Measurements from ENCODE around the gene ACAT2. TPM values are rescaled to one million over a fixed set of nuclear protein-coding genes. Genes with fewer than 3 reads are reported as not detected.
"Not testable (repeated sequence)": the region's sequence is repeated elsewhere in the genome, so short reads cannot be mapped to it uniquely, and the experiment has no call there.

ACAT2 gene
- polyA plus RNA-seq, 4 donors = 33.7 to 56.3 (median 44.9) TPM

GRCh38 chr6:159729598-159730331 lies 32.1 kb upstream of the ACAT2 start:
- DNase-seq (ENCODE audit: low read depth in 4 of 4, low spot score in 3 of 4) = no peak

GRCh38 chr6:159730332-159730676 lies 31.5 kb upstream of the ACAT2 start:
- DNase-seq (ENCODE audit: low read depth in 4 of 4, low spot score in 3 of 4) = no peak

- not testable (repeated sequence) for DNase-seq (ENCODE audit: low read depth in 4 of 4, low spot score in 3 of 4)
Observed at GRCh38 chr6:159732550-159732949, 29.3 kb upstream of the ACAT2 start.

GRCh38 chr6:159733395-159733794 lies 28.4 kb upstream of the ACAT2 start:
- DNase-seq (ENCODE audit: low read depth in 4 of 4, low spot score in 3 of 4) = not testable (repeated sequence)

GRCh38 chr6:159736908-159737307 lies 24.9 kb upstream of the ACAT2 start:
- DNase-seq (ENCODE audit: low read depth in 4 of 4, low spot score in 3 of 4) = no peak

GRCh38 chr6:159739341-159739740 lies 22.5 kb upstream of the ACAT2 start:
- DNase-seq (ENCODE audit: low read depth in 4 of 4, low spot score in 3 of 4) = no peak

- DNase-seq (ENCODE audit: low read depth in 4 of 4, low spot score in 3 of 4) = no peak
Observed at GRCh38 chr6:159742165-159742564, 19.7 kb upstream of the ACAT2 start.

- no peak for DNase-seq (ENCODE audit: low read depth in 4 of 4, low spot score in 3 of 4)
Observed at GRCh38 chr6:159745081-159745480, 16.8 kb upstream of the ACAT2 start.

GRCh38 chr6:159746759-159747158 lies 15.1 kb upstream of the ACAT2 start:
- DNase-seq (ENCODE audit: low read depth in 4 of 4, low spot score in 3 of 4) = no peak

GRCh38 chr6:159748127-159748526 lies 13.7 kb upstream of the ACAT2 start:
- not testable (repeated sequence) for DNase-seq (ENCODE audit: low read depth in 4 of 4, low spot score in 3 of 4)

- DNase-seq (ENCODE audit: low read depth in 4 of 4, low spot score in 3 of 4) = no peak
Observed at GRCh38 chr6:159751448-159751847, 10.4 kb upstream of the ACAT2 start.

GRCh38 chr6:159753081-159753872 lies 8.6 kb upstream of the ACAT2 start:
- no peak for DNase-seq (ENCODE audit: low read depth in 4 of 4, low spot score in 3 of 4)

- no peak for DNase-seq (ENCODE audit: low read depth in 4 of 4, low spot score in 3 of 4)
Observed at GRCh38 chr6:159754401-159754800, 7.4 kb upstream of the ACAT2 start.

- no peak for DNase-seq (ENCODE audit: low read depth in 4 of 4, low spot score in 3 of 4)
Observed at GRCh38 chr6:159754959-159755914, 6.6 kb upstream of the ACAT2 start.

- no peak for DNase-seq (ENCODE audit: low read depth in 4 of 4, low spot score in 3 of 4)
Observed at GRCh38 chr6:159756508-159756907, 5.3 kb upstream of the ACAT2 start.

GRCh38 chr6:159758031-159759001 lies 3.5 kb upstream of the ACAT2 start:
- DNase-seq (ENCODE audit: low read depth in 4 of 4, low spot score in 3 of 4) = no peak

GRCh38 chr6:159759645-159760044 lies 2.2 kb upstream of the ACAT2 start:
- DNase-seq (ENCODE audit: low read depth in 4 of 4, low spot score in 3 of 4) = no peak

- no peak for DNase-seq (ENCODE audit: low read depth in 4 of 4, low spot score in 3 of 4)
Observed at GRCh38 chr6:159760602-159761057, 1.2 kb upstream of the ACAT2 start.

GRCh38 chr6:159761129-159761872 lies 544 bp upstream of the ACAT2 start:
- DNase-seq (ENCODE audit: low read depth in 4 of 4, low spot score in 3 of 4) = peak in 1 of 4 donors; percentile 33

Measured in left renal pelvis (tissue), 4 donors.